GM21367 (cell line): ENCODE results near the gene DCUN1D5.

Source experiments
- ATAC-seq: cut with Tn5 transposase; IDR thresholded peaks from one replicate; pipeline ENCODE4 v1.9.1; 2021; ENCODE audit not compliant: unreplicated experiment

The DCUN1D5 gene

DNA sequence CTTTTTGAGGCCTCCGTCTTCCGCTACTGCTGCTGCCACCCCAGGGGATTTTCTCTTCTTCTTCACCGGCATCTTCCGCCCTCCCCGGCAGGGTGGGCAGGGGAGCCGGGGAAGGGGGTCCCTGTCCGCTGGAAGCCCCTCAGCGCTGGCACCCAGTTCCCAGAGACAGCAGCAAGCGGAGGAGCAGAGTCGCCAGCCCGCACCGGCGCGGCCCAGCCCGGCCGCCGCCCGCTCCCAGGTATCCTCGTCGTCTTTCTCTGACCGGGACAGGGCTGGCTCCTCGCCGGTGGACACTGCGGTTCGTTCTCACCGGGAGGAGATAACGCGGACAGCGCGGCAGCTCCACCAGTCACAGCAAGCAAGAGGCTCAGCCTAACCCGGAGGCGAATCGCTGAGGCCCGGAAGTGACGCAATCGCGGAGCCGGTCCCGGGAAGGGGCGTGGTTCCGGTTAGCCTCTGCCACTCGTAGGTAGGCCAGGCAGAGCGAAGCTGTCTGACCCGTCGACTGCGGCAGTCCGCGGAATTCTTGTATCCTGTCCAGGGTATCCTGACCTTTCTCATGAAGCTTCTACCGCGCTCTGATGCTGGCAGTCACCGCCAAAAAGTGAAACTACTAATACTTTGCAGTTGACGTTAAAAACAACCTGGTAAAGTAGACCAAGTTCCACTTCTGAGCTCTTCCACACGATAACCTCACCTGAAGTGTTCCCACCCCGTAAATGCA is at the start of gene DCUN1D5:
Gene DCUN1D5, minus strand, starts transcription at position 360 of the 724 bp plus-strand sequence. Its CDS starts 288 bp downstream, at position 72.
- peak; percentile 99 for ATAC-seq

DNA sequence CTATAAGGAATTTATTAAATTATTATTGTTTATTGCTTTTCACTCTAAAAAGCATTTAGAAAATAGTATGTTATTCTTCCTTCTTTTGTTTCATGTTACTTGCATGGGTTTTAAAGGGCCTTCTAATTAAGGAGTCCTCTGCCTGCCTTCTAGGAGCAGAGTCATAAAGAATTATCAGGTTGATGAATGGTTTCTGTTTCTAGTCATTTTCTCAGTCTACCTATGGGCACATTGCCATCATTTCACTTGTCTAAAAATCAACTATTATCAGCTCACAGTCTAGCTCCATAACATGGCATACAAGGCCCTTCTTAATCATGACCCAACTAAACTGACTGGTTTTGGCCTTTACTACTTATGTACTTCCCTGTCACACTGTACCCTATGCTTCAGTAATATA is 33.5 kb upstream of the DCUN1D5 start:
- ATAC-seq: no peak

- no peak for ATAC-seq
Observed at GRCh38 chr11:103114836-103115235, 22.9 kb upstream of the DCUN1D5 start.

GRCh38 chr11:103112364-103112763 is 20.4 kb upstream of the DCUN1D5 start:
- ATAC-seq: no peak

DNA sequence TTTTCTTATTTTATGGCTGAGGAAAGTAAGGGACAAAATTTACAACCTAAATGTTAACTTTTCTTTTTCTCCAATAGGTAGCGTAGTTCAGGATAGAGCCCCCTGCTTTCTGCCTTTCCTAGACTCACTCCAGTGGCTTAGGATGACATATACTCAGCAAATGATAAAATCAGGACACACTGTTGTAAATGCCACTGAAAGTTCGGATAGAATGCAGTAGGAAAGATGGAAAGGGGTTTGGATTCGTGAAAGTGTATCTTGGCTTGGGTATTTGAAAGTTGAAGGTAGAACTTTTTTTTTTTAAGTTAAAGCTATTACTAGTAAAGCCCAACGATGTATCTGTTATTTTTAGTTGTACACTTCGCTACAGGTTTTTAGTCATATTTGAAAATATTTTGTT is 19.4 kb upstream of the DCUN1D5 start:
- ATAC-seq: no peak

- ATAC-seq: no peak
Observed at GRCh38 chr11:103110391-103110790, 18.4 kb upstream of the DCUN1D5 start.

GRCh38 chr11:103109818-103110388 is 17.9 kb upstream of the DCUN1D5 start:
- ATAC-seq: peak; percentile 3

GRCh38 chr11:103108933-103109817 is 17.2 kb upstream of the DCUN1D5 start, which contains the start of gene DYNC2H1:
Gene DYNC2H1 (plus strand): TSS chr11:103109426. CDS start chr11:103109575, 149 bp downstream.
- ATAC-seq: peak; percentile 99

DNA sequence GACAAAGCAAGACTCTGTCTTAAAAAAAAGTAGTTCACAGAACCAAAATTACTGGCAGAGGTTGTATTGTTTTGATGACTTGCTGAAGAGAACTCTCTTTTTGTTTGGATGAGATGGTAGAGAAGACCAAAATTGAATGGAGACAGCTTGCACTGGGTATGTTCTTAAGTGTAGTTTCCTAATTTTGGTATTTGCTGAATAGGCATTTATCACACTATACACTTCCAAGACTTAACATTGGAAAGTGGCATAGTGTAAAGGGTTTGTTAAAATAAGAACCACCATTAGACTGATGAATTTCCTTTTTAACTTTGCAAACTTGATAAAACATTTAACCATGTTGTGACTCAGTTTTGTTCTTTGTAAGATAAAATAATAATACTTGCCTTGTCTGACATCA is 5.3 kb upstream of the DCUN1D5 start:
- no peak for ATAC-seq

- ATAC-seq: peak; percentile 29
Observed at GRCh38 chr11:103091064-103091800, 728 bp downstream of the DCUN1D5 start.

GRCh38 chr11:103086461-103086860 is 5.5 kb downstream of the DCUN1D5 start:
- no peak for ATAC-seq

DNA sequence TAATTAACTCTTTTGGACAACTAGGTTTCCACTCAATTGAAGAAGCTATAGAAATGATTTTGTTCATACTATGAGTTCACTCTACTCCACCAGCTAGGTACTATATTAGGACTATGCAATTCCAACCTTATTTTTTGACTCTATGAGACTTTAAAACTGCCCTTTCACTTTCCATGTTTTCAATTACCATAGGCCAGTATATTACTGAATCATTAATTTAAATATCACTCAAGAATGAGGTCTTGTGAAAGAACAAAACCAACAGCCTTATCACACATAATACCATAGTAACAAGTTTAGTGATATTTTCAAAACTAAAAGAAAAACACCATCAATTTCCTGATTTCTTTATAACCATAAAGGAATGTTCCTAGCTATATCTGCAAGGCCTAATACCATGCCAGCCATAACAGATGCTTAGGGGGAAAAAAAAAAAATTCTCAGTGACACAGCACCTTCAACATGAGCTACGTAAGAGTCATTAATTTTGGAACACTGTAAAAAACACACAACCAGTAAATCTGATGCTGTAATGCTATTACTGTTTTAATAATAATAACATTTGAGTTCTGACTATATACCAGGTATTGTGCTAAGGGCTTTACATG is 6.1 kb downstream of the DCUN1D5 start:
- no peak for ATAC-seq

DNA sequence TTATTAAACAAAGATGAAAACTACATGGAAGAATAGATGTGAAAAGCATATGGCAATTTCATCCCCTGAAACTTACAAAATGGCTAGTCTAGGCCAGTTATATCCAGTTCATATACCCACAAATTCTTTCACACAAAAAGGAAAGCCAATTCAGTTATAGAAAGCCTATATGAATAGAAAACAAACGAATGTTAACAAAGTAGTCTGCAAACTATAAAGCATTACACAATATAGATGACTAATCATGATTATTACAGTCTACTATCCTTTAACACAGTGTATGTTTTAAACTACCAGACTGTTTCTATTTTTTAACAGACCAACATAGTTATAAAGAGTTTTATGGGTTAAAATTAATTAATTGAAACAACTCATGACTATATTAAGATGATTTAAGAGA is 12.1 kb downstream of the DCUN1D5 start:
- ATAC-seq: no peak

DNA sequence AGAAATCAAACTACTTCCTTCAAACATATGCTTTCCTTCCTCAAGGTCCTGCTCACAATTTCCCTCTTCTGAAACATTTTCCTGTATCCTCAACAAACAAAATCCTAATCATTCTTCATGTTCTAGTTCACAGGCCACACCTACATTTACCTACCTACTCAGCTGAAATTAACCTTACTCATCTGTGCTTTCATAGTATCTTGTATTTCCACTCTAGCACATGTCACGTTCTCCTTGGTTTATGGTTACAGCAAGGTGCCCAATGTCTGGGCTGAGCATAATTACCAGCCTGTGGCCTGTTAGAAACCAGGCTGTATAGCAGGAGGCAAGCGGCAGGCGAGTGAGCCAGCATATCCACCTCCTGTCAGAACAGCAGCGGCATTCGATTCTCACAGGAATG is 13.2 kb downstream of the DCUN1D5 start:
- ATAC-seq: no peak

DNA sequence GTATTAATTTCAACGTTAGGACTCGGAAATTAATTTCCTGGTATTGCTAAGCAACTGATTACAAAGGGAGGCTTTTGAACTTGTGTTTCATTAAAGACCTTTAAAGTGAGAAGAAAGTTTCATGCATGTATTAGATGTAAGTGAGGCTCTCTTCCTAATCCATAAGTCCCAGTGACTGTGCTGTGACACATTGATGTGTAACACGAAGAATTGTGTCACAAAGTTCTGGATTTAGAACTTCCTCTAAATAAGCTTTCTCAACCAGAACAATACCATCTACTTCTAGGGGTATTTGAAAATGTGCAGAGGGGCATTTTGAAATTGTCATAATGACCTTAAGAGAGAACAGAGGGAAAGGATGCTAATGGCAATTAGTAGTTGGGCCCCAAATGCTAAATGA is 14.4 kb downstream of the DCUN1D5 start:
- no peak for ATAC-seq

- no peak for ATAC-seq
Observed at GRCh38 chr11:103076361-103076760, 15.6 kb downstream of the DCUN1D5 start.

- ATAC-seq: no peak
Observed at GRCh38 chr11:103071008-103071407, 21.0 kb downstream of the DCUN1D5 start.

DNA sequence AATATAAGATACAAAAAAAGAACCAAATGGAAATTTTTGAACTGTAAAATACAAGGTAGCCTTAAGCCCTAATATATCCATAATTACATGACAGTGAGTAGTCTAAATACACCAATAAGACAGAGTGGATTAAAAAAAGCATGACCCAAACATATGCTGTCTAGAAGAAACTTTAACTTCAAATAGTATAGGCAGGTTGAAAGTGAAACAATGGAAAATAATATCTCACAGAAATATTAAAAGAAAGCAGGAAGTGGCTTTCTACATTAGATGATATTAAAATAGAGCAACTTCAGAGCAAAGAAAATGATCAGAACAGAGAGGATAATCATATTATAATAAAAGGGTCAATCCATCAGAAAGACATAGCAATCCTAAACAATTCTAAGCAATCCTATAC is 21.8 kb downstream of the DCUN1D5 start:
- ATAC-seq: no peak

GRCh38 chr11:103069367-103069766 is 22.6 kb downstream of the DCUN1D5 start:
- ATAC-seq: no peak

DNA sequence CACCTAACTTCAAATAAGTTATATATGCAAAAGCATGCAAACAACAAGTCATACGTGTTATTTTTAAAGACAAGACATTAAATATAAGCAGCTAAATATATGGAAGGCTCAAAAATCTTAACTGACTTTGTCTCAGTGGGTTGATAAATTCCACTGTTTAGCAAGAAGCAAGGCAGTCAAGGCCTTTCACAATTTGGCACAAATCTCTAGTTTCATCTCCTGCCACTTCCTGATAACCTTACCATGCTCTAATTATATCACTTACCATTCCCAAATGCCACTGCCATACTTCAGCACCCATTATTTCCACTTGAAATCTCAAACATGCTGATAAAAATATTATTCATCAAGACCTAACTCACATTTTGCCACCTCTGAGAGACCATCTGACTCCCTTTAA is 24.8 kb downstream of the DCUN1D5 start:
- ATAC-seq: no peak

GRCh38 chr11:103061656-103062055 is 30.3 kb downstream of the DCUN1D5 start:
- no peak for ATAC-seq
